GM20000 (cell line): ENCODE data around the gene KIRREL3.

Experiments
- DNase-seq: peaks from one replicate; pipeline ENCODE4 v3.0.0; 2012; ENCODE audit warnings: low spot score
- CTCF ChIP-seq: IDR thresholded peaks from 2 replicates; pipeline ENCODE4 v1.5.1; 2012; ENCODE audit warnings: mild to moderate bottlenecking, control low read depth; ENCODE audit errors: extremely low read depth, missing control alignments

The KIRREL3 gene

GRCh38 chr11:126418887-126419286 lies 581.7 kb downstream of the KIRREL3 start:
- no peak for TF ChIP-seq CTCF
- DNase-seq, result no peak

GRCh38 chr11:126417091-126417862 lies 583.3 kb downstream of the KIRREL3 start:
- no peak for TF ChIP-seq CTCF
- DNase-seq, result no peak

GRCh38 chr11:126416542-126417090 lies 584.0 kb downstream of the KIRREL3 start:
- no peak for TF ChIP-seq CTCF
- peak; percentile 89 for DNase-seq

- TF ChIP-seq CTCF, result no peak
- no peak for DNase-seq
Measured at GRCh38 chr11:126415669-126416420, 584.7 kb downstream of the KIRREL3 start.

GRCh38 chr11:126415128-126415527 lies 585.4 kb downstream of the KIRREL3 start:
- no peak for DNase-seq
- no peak for TF ChIP-seq CTCF

GRCh38 chr11:126414615-126415014 lies 586.0 kb downstream of the KIRREL3 start:
- no peak for TF ChIP-seq CTCF
- DNase-seq, result no peak

- no peak for TF ChIP-seq CTCF
- no peak for DNase-seq
Measured at GRCh38 chr11:126413843-126414405, 586.6 kb downstream of the KIRREL3 start.
